ENCODE data around the gene NT5DC3. TPM values are rescaled to one million over a fixed set of nuclear protein-coding genes. Genes with fewer than 3 reads are reported as not detected.

NT5DC3 gene
- 3.2 and 3.6 TPM in 2 replicates for total RNA-seq

DNA sequence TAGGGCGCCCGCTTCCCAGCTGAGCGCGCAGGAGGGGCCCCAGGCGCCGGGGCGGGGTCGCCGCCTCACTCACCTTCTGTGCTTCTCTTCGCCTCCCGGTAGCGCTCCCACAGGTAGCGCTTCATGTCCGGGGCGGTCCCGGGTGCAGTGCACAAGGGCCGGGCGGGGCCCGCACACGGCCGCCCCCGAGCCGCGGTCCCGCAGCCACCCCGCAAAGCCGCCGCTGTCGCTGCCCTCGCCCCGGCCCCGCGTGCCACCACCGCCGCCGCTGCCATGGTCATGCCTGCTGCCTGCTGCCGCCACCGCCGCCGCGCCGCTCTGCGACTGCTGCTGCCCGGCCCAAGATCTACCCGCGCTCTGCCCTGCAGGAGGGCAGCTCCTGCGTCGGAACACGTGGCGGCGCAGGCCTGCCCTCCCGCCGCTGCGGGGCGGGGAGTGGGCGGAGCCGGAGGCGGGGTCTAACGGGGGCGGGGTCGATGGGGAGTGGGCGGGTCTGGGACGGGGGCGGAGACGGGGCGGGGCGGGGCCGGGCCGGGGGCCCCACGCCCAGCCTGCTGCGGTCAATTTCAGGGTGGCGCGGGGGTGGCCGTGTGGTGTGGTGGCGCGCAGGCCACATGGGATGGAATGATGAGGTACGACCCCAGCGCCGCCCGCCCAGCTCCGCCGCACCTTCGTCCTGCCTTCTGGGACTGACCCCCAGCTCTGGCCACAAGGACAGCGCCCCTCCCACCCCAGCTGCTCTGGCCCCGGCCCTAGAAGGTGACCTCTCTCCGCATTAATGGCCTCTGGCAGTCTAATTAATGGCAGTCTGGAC is at the start of gene NT5DC3:
Gene NT5DC3 (minus strand): TSS at position 359 of the 814 bp plus-strand sequence. CDS start 78 bp downstream, at position 281.

Other genes with a start within 250 kb of the NT5DC3 start
- 835 and 898 TPM in 2 replicates for gene HSP90B1, start 89.2 kb upstream of the NT5DC3 start, total RNA-seq
- 21.1 and 32.8 TPM in 2 replicates for gene TDG, start 124.6 kb upstream of the NT5DC3 start, total RNA-seq
- 0.32 and 2.6 TPM in 2 replicates for gene GLT8D2, start 209.0 kb upstream of the NT5DC3 start, total RNA-seq
- 10.7 and 24.0 TPM in 2 replicates for gene HCFC2, start 223.3 kb upstream of the NT5DC3 start, total RNA-seq

Measured in epithelial cell of umbilical artery (primary cell).